Fibroblast of the aortic adventitia (primary cell): ENCODE data around the gene CAPN10. TPM values are rescaled to one million over a fixed set of nuclear protein-coding genes. Genes with fewer than 3 reads are reported as not detected.
"Not testable (repeated sequence)": the region's sequence is repeated elsewhere in the genome, so short reads cannot be mapped to it uniquely, and the experiment has no call there.

Experiments used
- DNase-seq: peaks from one replicate; pipeline ENCODE4 v3.0.0-alpha.2; 2010; ENCODE audit warnings: low read depth
- H3K4me3 ChIP-seq: 2 replicates; pipeline ENCODE4 v1.5.1; 2011; ENCODE audit warnings: low read depth, mild to moderate bottlenecking, control low read depth, low read length, moderate library complexity
- total RNA-seq: library from RNA; depleted of rRNA; stranded (reverse); fragments of >200 nt; gene quantifications from 2 replicates; pipeline ENCODE4 v1.2.3, GENCODE V29; 2012; ENCODE audit warnings: low replicate concordance
- TF ChIP-seq, protein P1 (sequence below): IDR thresholded peaks from 2 replicates; pipeline ENCODE4 v1.5.1; 2011; ENCODE audit warnings: mild to moderate bottlenecking, low read length, control low read depth, inconsistent platforms; ENCODE audit not compliant: insufficient read depth

CAPN10 gene
- total RNA-seq, 1 donor = 14.3 TPM

DNA sequence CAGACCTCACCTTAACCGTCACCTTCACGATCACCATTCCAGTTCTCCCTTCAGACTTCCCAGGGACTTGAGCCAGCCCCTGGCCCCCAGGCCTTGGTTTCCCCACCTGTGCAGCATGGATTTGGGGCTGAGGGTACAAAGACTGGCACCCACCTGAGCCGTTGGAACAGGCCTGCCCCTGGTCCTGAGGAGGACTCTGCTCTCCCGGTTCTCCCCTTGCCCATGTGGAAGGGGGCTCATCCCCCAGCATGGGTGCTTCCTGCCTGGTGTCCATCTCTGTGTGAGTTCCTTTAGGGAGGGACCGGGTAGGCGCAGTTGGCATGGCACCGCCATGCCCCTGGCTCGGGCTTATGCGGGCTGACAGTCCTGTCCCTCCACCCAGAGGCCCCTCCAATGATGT lies 27.9 kb downstream of the CAPN10 start:
- DNase-seq = no peak
- H3K4me3 ChIP-seq = no peak overlapping the region
- TF ChIP-seq, protein P1, sequence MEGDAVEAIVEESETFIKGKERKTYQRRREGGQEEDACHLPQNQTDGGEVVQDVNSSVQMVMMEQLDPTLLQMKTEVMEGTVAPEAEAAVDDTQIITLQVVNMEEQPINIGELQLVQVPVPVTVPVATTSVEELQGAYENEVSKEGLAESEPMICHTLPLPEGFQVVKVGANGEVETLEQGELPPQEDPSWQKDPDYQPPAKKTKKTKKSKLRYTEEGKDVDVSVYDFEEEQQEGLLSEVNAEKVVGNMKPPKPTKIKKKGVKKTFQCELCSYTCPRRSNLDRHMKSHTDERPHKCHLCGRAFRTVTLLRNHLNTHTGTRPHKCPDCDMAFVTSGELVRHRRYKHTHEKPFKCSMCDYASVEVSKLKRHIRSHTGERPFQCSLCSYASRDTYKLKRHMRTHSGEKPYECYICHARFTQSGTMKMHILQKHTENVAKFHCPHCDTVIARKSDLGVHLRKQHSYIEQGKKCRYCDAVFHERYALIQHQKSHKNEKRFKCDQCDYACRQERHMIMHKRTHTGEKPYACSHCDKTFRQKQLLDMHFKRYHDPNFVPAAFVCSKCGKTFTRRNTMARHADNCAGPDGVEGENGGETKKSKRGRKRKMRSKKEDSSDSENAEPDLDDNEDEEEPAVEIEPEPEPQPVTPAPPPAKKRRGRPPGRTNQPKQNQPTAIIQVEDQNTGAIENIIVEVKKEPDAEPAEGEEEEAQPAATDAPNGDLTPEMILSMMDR = no peak

DNA sequence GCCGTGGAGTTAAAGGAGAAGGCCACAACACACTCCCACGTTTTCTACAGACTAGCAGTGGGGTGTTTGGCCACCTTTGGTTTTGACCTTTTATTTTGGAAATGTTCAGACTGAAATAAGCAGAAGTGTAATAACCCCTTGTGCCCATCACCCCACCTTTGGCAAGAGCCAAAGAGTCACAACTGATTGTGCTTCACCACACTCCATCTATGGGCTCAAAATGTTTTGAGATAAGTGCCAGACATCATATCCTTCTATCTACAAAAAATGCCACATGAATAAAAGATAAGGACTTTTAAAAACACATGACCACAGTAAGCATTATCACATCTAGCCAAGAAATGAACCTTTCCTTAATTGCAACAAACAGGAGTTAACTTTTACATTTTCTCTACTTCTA lies 28.9 kb downstream of the CAPN10 start:
- no peak overlapping the region for H3K4me3 ChIP-seq
- TF ChIP-seq, protein P1 = no peak
- no peak for DNase-seq

DNA sequence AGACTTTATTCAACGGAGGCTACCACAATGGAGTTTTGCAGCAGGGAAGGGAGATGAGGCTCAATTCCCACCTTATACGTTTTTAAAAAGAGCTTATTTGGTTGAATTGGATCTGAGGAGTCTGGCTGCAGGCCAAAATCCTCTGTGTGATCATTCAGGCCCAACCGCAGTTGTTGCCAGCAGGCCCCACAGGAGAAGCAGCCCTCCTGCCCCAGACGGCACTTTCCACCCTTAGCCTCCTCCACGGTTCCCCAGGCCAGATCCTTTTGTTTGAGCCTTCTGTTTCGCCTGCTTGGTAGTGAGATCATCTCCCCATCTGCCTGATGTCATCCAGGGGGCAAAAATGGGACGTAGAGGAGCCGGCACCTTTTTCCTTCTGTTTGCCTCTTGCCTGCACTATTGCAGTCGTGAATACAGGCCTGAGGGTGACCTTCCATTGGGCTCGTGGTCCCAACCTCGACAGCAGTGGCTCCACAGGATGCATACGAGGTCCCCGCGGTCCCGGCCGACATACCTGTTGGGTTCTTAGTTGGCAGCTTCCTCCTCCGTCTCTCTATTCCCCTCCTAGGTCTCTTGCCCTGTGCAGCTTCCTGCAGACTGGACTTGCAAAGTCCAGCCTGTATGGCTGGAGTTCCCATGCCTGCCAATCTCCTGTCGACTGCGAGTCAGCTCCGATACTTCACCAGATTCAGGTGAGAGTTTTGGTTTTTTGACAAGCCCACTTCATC lies 29.4 kb downstream of the CAPN10 start:
- no peak for DNase-seq
- H3K4me3 ChIP-seq = no peak overlapping the region
- TF ChIP-seq, protein P1 = no peak

DNA sequence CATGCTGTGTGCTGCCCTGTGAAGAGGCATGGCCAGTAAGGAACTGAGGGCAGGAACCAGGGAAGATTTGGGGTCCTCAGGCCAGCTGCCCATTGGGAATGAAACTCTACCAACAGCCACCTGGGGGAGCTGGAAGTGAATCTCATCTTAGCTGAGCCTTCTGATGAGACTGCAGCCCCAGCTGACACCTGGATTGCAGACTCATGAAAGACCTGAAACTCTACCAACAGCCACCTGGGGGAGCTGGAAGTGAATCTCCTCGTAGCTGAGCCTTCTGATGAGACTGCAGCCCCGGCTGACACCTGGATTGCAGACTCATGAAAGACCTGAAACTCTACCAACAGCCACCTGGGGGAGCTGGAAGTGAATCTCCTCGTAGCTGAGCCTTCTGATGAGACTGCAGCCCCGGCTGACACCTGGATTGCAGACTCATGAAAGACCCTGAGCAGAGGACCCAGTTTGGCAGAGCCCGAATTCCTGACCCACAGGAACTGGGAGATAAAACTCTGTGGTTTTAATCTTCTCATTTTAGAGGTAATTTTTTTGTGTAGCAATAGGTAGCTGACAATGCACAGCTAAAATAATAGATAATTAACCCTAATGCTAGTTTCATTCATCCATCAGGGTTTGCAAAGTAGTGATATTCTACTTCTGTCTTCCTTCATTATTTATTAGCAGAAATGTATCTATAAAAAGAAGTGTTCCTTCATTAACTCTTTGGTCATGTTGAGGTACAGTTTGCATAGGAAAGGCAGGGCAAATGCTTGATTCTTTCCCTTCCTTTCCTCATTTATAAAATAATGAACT lies 30.5 kb downstream of the CAPN10 start:
- not testable (repeated sequence) for DNase-seq, H3K4me3 ChIP-seq

DNA sequence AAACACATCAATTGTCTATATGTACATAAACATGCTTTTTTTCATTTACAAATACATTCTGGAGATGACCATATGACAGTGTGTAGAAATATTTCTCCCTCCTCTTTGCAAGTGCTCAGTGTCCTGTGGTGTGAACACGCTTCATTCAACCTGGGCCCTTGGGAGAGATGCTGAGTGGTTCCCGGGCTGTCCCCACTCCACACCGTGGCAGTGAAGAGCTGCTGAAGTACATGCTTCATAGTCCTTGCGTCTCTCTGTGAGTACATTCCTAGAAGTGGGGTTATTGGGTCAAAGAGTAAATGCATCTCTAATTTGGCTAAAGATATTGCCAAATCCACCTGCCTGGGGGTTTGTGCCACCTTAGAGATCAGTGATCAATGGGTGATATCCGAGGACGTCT lies 32.2 kb downstream of the CAPN10 start:
- TF ChIP-seq, protein P1 = no peak
- no peak for DNase-seq
- no peak overlapping the region for H3K4me3 ChIP-seq

DNA sequence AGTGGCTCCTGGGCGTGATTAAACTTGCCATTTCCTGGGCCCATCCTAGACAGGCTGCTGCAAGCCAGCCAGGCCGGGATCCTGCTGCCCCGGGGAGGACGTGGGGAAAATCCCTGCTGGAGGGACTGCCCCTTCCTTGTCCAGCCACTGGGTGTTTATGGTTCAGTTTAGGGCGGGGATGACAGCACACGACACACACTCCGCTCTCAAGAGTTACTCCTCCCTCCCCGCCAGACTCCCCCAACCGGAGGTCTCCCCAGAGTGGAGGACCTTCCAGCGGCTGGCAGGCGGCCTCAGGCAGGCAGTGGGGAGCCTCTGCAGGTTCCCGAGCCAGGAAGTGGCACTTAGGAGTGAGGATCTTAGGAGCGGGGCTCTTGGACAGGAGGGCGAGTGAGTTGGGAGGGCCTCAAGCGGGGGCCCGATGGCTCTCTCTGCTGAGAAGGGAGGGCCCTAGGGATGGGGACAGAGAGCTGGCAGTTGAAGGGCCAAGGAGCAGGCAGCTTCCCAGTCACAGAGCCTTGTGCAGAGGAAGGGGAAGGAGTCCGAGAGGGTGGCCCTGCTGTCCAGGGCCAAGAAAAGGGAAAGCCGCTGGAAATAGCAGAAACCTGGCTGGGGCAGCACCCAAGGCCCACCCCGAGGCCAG lies 33.1 kb downstream of the CAPN10 start:
- DNase-seq = no peak
- TF ChIP-seq, protein P1 = no peak
- no peak overlapping the region for H3K4me3 ChIP-seq

DNA sequence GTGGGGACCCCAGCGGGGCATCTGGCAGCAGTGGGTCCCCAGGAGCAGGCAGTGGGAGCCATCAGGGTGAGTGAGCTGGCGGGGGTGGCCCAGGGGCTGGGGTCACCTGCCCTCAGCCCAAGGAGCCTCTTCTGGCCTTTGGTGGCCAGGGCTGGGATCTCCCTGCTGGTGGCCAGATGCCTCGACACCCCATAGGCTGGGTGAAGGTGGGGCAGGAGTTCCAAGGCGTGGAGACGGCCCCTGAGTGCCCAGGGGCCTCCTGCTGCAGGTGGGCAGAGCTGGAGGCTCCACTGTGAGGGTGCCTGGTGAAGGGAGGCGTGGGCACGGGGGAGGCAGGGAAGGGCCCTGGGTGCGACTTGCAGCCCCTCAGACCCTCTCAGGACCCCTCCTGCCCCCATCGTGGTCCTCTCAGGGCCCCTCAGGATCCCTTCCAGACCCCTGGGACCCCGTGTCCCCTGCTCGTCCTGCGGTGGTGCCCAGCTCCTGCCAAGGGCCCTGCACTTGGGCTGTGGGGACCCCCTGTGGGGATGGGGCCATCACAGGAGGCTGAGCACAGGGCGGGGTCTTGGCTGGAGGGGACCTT lies 33.7 kb downstream of the CAPN10 start:
- H3K4me3 ChIP-seq = no peak overlapping the region
- no peak for DNase-seq
- TF ChIP-seq, protein P1 = no peak
